Measurements from ENCODE around the gene RPL10A.

- TF ChIP-seq, protein P1, sequence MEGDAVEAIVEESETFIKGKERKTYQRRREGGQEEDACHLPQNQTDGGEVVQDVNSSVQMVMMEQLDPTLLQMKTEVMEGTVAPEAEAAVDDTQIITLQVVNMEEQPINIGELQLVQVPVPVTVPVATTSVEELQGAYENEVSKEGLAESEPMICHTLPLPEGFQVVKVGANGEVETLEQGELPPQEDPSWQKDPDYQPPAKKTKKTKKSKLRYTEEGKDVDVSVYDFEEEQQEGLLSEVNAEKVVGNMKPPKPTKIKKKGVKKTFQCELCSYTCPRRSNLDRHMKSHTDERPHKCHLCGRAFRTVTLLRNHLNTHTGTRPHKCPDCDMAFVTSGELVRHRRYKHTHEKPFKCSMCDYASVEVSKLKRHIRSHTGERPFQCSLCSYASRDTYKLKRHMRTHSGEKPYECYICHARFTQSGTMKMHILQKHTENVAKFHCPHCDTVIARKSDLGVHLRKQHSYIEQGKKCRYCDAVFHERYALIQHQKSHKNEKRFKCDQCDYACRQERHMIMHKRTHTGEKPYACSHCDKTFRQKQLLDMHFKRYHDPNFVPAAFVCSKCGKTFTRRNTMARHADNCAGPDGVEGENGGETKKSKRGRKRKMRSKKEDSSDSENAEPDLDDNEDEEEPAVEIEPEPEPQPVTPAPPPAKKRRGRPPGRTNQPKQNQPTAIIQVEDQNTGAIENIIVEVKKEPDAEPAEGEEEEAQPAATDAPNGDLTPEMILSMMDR (IDR thresholded peaks at IDR 0.05): no peak
- TF ChIP-seq POLR2A (IDR thresholded peaks at IDR 0.05): no peak
Measured at GRCh38 chr6:35419961-35420360, 48.2 kb upstream of the RPL10A start.
